CD4-positive, alpha-beta T cell (primary cell): ENCODE data around the gene RREB1. TPM values are rescaled to one million over a fixed set of nuclear protein-coding genes. Genes with fewer than 3 reads are reported as not detected.

ENCODE experiments used
- ATAC-seq: fragments of 200-7000 bp; cut with Tn5 transposase; one replicate; pipeline ENCODE4 v1.10.0; 2022; ENCODE audit warnings: mild to moderate bottlenecking; ENCODE audit not compliant: poor library complexity
- CTCF ChIA-PET: fragments of 350-600 bp; sonication (Branson Sonifier 250); formaldehyde crosslinking; loops from one replicate; lab custom pipeline; 2021; ENCODE audit warnings: antibody characterized with exemption, inconsistent platforms; lab: Charles Lee
- POLR2A ChIA-PET: fragments of 350-600 bp; sonication (Branson Sonifier 250); formaldehyde crosslinking; loops from one replicate; lab custom pipeline; 2021; ENCODE audit warnings: antibody characterized with exemption, inconsistent platforms; lab: Charles Lee
- DNase-seq, 14 experiments: peaks; one replicate each; pipeline ENCODE4 v3.0.0-alpha.2; 2013 to 2020; ENCODE audit warnings: mixed read lengths in 2 of 14
- H3K27ac ChIP-seq, 2 donors: one replicate each; pipeline versions ENCODE4 v1.5.1 to v1.7.0; 2013; ENCODE audit warnings: low read length in 2 of 2, low read depth in 1 of 2, mild to moderate bottlenecking in 1 of 2
- H3K27me3 ChIP-seq, 2 experiments: 1 replicate in 1 of 2; 2 replicates in 1 of 2; pipeline versions ENCODE4 v1.6.1 to v1.7.0; 2013; ENCODE audit warnings: low read length in 2 of 2, control low read depth in 1 of 2, mild to moderate bottlenecking in 1 of 2, moderate library complexity in 1 of 2; ENCODE audit not compliant: insufficient read depth in 2 of 2, control insufficient read depth in 1 of 2
- H3K36me3 ChIP-seq: one replicate; pipeline ENCODE4 v1.6.1; 2013; ENCODE audit warnings: low read length, control low read depth; ENCODE audit not compliant: insufficient read depth
- H3K4me1 ChIP-seq: one replicate; pipeline ENCODE4 v1.6.1; 2013; ENCODE audit warnings: low read length, control low read depth; ENCODE audit not compliant: insufficient read depth
- H3K4me3 ChIP-seq: one replicate; pipeline ENCODE4 v1.5.1; 2013; ENCODE audit warnings: mild to moderate bottlenecking, low read length, moderate library complexity
- H3K9me3 ChIP-seq, 2 experiments: 1 replicate in 1 of 2; 2 replicates in 1 of 2; pipeline versions ENCODE4 v1.6.1 to v1.7.0; 2013; ENCODE audit warnings: low read length in 2 of 2, mild to moderate bottlenecking in 2 of 2, control low read depth in 1 of 2, moderate library complexity in 1 of 2; ENCODE audit not compliant: control insufficient read depth in 1 of 2, insufficient read depth in 1 of 2
- H3K27ac Mint-ChIP-seq: one replicate; pipeline ENCODE4 v1.8.0; 2020; ENCODE audit warnings: mixed read lengths
- H3K27me3 Mint-ChIP-seq: one replicate; pipeline ENCODE4 v1.8.0; 2021; ENCODE audit warnings: mixed read lengths
- H3K36me3 Mint-ChIP-seq: one replicate; pipeline ENCODE4 v1.8.0; 2021; ENCODE audit warnings: low read depth, mixed read lengths
- H3K4me1 Mint-ChIP-seq: one replicate; pipeline ENCODE4 v1.8.0; 2021; ENCODE audit warnings: low read depth, mixed read lengths
- H3K4me3 Mint-ChIP-seq: one replicate; pipeline ENCODE4 v1.8.0; 2020; ENCODE audit warnings: mild to moderate bottlenecking, mixed read lengths
- H3K9me3 Mint-ChIP-seq: one replicate; pipeline ENCODE4 v1.8.0; 2020; ENCODE audit warnings: mixed read lengths
- intact Hi-C, 2 experiments: fragments of 100-400 bp; cut with DNase I in 1 of 2; cut with micrococcal nuclease in 1 of 2; formaldehyde crosslinking; loops; one replicate each; pipeline versions ENCODE4 v1.15.1 to v1.9.0; 2023 to 2025; cut with DNase I, micrococcal nuclease
- total RNA-seq, 174 experiments: library from RNA in 2 of 174; stranded (reverse) in 2 of 174; gene quantifications; one replicate each; pipeline ENCODE4 v1.2.3 and lab custom pipeline; 2021 to 2026
- TF ChIP-seq, protein P1 (sequence below): fragments of 200-600 bp; IDR thresholded peaks from one replicate; pipeline ENCODE4 v1.8.0; 2022; ENCODE audit warnings: antibody characterized with exemption, mild to moderate bottlenecking

Gene RREB1
- total RNA-seq, 2 experiments from 2014 or later: 56.5 to 60.0 TPM

GRCh38 chr6:7101290-7101689 lies 6.5 kb upstream of the RREB1 start:
- POLR2A ChIA-PET: interaction anchor here (0.8 kb wide), 1 partner anchor 14 kb away, joined by 3 read pairs; no protein-coding TSS in a partner anchor
- H3K27ac Mint-ChIP-seq: no peak overlapping the region
- no peak for DNase-seq

GRCh38 chr6:7104752-7105151 lies 3.0 kb upstream of the RREB1 start:
- Histone ChIP-seq H3K27me3 (no peaks in the 10 kb centered on the region), H3K9me3 (no peaks in the 10 kb centered on the region), H3K4me3 (no peak overlapping the region), H3K4me1 (peaks cover 11% of the 10 kb centered on the region), H3K27ac (no peak overlapping the region), H3K36me3 (no peaks in the 10 kb centered on the region)
- DNase-seq (no peak), ATAC-seq (no peak)
- ChIA-PET CTCF (no interaction called here), POLR2A (no interaction called here)
- peak overlapping the region; percentile 68 for H3K4me3 Mint-ChIP-seq
- intact Hi-C loops: loop anchor here (2.0 to 10.0 kb wide), 4 partner anchors 20 to 450 kb away; no protein-coding TSS in a partner anchor
- H3K9me3 Mint-ChIP-seq: no peaks in the 10 kb centered on the region
- peaks cover 14% of the 10 kb centered on the region for H3K4me1 Mint-ChIP-seq
- TF ChIP-seq, protein P1, sequence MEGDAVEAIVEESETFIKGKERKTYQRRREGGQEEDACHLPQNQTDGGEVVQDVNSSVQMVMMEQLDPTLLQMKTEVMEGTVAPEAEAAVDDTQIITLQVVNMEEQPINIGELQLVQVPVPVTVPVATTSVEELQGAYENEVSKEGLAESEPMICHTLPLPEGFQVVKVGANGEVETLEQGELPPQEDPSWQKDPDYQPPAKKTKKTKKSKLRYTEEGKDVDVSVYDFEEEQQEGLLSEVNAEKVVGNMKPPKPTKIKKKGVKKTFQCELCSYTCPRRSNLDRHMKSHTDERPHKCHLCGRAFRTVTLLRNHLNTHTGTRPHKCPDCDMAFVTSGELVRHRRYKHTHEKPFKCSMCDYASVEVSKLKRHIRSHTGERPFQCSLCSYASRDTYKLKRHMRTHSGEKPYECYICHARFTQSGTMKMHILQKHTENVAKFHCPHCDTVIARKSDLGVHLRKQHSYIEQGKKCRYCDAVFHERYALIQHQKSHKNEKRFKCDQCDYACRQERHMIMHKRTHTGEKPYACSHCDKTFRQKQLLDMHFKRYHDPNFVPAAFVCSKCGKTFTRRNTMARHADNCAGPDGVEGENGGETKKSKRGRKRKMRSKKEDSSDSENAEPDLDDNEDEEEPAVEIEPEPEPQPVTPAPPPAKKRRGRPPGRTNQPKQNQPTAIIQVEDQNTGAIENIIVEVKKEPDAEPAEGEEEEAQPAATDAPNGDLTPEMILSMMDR: no peak
- H3K27ac Mint-ChIP-seq: no peak overlapping the region
- H3K27me3 Mint-ChIP-seq: peaks cover 3% of the 10 kb centered on the region
- peaks cover 15% of the 10 kb centered on the region for H3K36me3 Mint-ChIP-seq

More at GRCh38 chr6:7101290-7101689, 6.5 kb upstream of the RREB1 start:
- peaks cover 3% of the 10 kb centered on the region for H3K4me1 Mint-ChIP-seq
- H3K4me1 ChIP-seq: no peaks in the 10 kb centered on the region
- H3K27me3 Mint-ChIP-seq: peaks cover 3% of the 10 kb centered on the region
- intact Hi-C loops: loop anchor here (10.0 kb wide), 2 partner anchors 376 to 446 kb away; no protein-coding TSS in a partner anchor
- no peaks in the 10 kb centered on the region for H3K9me3 Mint-ChIP-seq
- no peaks in the 10 kb centered on the region for H3K27me3 ChIP-seq
- H3K36me3 ChIP-seq: no peaks in the 10 kb centered on the region
- CTCF ChIA-PET: no interaction called here
- no peak overlapping the region for H3K27ac ChIP-seq
- no peak overlapping the region for H3K4me3 Mint-ChIP-seq
- ATAC-seq: no peak
- TF ChIP-seq, protein P1: no peak
- no peak overlapping the region for H3K4me3 ChIP-seq
- H3K36me3 Mint-ChIP-seq: peaks cover under 1% of the 10 kb centered on the region
- H3K9me3 ChIP-seq: no peaks in the 10 kb centered on the region

- peaks cover 29% of the 10 kb centered on the region for H3K4me1 Mint-ChIP-seq
These were observed 1.5 kb upstream of the RREB1 start for GRCh38 chr6:7106215-7106751.

More at GRCh38 chr6:7106215-7106751, 1.5 kb upstream of the RREB1 start:
- Mint-ChIP-seq H3K27ac (peak overlapping the region; percentile 93), H3K9me3 (no peaks in the 10 kb centered on the region), H3K27me3 (peaks cover 3% of the 10 kb centered on the region), H3K4me3 (peak overlapping the region; percentile 100), H3K36me3 (peaks cover 19% of the 10 kb centered on the region)
- Histone ChIP-seq H3K4me3 (peak overlapping the region; percentile 93), H3K36me3 (no peaks in the 10 kb centered on the region), H3K9me3 (no peaks in the 10 kb centered on the region), H3K4me1 (peaks cover 16% of the 10 kb centered on the region), H3K27ac (peak overlapping the region; percentile 29 to 74), H3K27me3 (no peaks in the 10 kb centered on the region)
- CTCF ChIA-PET: interaction anchor here (0.8 to 1.1 kb wide), 3 partner anchors 10 to 382 kb away, joined by 3 to 4 read pairs (median 3); no protein-coding TSS in a partner anchor
- DNase-seq: no peak
- POLR2A ChIA-PET: interaction anchor here (1.1 to 8.2 kb wide), 8 partner anchors 10 to 59 kb away, joined by 4 to 85 read pairs (median 7); no protein-coding TSS in a partner anchor
- ATAC-seq: no peak
- intact Hi-C loops: loop anchor here (2.0 to 10.0 kb wide), 7 partner anchors 19 to 451 kb away; no protein-coding TSS in a partner anchor
- TF ChIP-seq, protein P1: no peak
